Hindlimb muscle (tissue), 1 donor: ENCODE results near the gene TXN2. TPM values are rescaled to one million over a fixed set of nuclear protein-coding genes. Genes with fewer than 3 reads are reported as not detected.

Experiments used
- DNase-seq: peaks from one replicate; pipeline ENCODE4 v3.0.0-alpha.2; 2013
- polyA plus RNA-seq: library from polyadenylated mRNA; unstranded; fragments of 120-200 nt; gene quantifications from one replicate; pipeline ENCODE4 v1.2.1, GENCODE V29; 2013; ENCODE audit not compliant: insufficient read length

Gene TXN2
- polyA plus RNA-seq, 1 donor: 109 TPM

- DNase-seq: no peak
Observed at GRCh38 chr22:36480941-36481392, 473 bp downstream of the TXN2 start.

GRCh38 chr22:36478966-36479365, 2.5 kb downstream of the TXN2 start:
- no peak for DNase-seq

DNA sequence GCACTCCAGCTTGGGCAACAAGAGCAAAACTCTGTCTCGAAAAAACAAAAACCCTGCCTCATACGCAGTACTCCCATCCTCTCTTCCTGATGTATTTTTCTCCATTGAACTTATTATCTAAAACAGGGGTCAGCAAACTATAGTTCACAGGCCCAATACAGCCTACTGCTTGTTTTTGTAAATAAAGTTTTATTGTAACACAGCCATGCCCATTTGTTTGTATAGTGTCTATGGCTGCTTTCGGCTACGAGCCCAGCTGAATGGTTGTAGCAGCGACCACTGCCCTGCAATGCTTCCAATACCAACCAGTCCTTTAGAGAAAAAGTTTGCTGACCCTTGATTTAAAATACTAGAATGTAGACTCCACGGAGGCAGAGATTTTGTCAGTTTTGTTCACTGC, 6.1 kb downstream of the TXN2 start:
- DNase-seq: no peak

DNA sequence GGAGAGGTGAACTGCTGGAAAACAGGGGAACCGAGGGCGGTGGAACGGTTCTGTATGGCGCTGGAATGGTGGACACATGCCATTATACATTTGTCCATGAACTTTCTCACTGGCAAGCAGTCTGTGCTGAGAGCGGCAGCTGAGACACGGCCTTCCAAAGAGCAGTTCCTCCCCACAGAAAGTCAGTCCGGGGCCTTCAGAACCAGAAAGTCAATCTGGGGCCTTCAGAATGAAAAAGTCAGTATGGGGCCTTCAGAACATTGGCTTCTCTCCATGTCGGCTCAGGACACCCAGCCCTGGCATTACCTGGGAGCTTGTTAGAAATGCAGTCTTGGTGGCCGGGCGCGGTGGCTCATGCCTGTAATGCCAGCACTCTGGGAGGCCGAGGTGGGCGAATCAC, 8.8 kb downstream of the TXN2 start:
- DNase-seq: no peak

DNA sequence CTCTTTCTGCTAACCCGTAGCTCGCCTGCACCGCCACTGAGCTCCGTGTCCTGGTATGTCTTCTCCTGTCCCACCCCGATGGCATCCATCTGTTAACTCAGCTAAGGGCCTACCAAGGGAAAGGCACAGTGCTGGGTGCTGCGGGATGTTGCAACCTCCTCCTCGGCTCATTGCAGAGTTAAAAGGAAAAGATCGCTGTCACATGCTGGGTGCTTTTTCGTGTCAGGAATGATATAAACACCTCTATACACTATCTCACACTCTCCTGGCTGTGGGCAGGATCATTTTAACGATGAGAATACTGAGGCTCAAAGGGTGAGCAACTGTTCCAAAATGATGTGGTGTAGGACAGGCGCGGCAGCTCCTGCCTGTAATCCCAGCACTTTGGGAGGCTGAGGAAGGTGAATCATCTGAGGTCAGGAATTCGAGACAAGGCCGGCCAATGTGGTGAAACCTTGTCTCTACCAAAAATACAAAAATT, 10.1 kb downstream of the TXN2 start:
- DNase-seq: no peak

GRCh38 chr22:36470994-36471331, 10.5 kb downstream of the TXN2 start:
- no peak for DNase-seq

DNA sequence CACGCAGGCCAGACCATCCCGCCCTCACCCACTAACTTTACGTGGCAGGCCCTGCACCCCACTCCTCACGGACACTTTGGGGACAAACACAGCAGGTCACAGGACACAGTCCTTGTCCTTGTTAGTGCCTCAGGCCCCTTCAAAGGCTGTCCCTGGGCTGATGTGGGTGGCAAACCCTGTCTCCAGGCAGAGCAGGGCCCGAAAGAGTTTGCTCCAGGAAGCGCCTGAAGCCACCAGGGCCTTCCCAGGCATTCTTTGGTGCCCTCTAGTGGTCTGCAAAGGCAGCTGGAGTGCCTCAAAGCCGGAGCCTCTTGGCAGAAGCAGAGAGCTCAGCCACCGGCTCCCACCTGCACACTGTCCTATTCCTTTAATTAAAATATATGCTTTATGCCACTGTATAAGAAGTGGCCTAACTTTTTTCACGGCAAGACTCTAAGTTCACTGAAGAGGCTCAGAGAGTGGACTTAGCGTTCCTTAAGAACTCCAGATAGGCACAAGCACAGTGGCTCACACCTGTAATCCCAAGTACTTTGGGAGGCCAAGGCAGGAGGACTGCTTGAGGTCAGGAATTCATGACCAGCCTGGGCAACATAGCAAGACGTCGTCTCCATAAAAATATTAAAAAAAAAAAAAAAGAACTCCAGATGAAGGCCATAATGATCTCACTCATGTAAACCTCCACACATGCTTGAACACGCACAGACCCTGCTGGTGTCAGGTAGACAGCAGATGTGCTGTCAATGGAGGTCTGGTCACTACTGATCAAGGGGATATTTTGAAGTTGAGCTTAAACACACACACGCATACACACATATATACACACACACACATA, 11.1 kb downstream of the TXN2 start:
- peak; percentile 84 for DNase-seq

DNA sequence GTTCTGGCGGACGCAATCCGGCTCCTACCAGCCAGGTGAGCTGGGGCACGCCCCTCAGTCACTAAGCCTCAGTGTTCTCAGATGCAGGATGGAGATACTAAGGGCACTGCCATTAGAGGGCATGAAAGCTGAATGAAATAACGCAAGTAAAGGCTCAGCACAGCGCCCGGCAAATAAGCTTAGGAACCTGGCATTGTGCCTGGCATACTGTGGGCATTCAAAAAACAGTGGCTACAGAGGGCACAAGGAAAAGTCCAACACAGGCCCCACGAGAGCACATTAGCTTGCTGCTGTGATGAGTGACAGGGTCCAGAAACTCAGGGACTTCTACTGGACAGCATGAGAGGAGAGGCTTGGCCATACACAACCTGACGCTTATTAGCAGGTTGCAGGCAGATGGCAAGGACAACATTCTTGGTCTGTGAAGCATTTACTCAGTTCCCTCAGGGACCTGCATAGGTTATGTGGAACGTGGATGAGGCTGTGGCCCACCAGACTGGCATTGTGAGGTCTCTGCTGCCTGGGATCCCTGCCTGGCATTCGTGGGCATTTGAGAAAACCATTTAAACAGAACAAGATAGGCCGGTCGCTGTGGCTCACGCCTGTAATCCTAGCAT, 12.2 kb downstream of the TXN2 start:
- no peak for DNase-seq

- DNase-seq: no peak
Observed at GRCh38 chr22:36467946-36468345, 13.5 kb downstream of the TXN2 start.

DNA sequence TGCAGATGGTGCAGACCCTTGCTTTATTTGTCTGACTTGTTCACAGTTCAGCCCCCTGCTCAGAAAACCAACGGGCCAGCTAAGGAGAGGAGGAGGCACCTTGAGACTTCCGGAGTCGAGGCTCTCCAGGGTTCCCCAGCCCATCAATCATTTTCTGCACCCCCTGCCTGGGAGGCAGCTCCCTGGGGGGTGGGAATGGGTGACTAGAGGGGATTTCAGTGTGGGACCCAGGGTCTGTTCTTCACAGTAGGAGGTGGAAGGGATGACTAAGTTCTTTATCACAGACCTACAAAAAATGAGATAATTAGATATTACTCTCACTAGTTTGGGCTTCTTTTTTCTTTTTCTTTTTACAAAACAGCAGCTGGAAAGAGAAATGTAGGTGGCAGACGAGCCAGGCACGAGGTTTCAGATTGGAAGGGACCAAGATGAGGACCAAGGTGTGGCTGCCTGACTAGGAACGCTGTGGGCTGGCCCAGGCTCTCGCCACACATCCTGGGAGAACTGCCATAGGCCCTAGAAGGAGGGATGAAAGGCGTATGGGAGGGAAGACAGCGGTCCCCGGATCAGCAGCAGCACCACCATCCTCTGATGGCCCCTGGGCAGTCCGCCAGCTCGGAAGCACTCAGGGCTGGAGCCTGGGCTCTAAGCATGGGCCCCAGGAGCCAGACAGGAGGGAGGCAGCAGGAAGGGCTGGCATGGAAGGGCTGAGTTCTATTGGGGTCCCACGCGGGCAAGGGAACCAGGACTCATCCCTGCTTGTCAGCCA, 14.2 kb downstream of the TXN2 start:
- no peak for DNase-seq

GRCh38 chr22:36466258-36466657, 15.2 kb downstream of the TXN2 start:
- no peak for DNase-seq

- no peak for DNase-seq
Observed at GRCh38 chr22:36465232-36466021, 16.0 kb downstream of the TXN2 start.

- DNase-seq: no peak
Observed at GRCh38 chr22:36464715-36465231, 16.7 kb downstream of the TXN2 start.

DNA sequence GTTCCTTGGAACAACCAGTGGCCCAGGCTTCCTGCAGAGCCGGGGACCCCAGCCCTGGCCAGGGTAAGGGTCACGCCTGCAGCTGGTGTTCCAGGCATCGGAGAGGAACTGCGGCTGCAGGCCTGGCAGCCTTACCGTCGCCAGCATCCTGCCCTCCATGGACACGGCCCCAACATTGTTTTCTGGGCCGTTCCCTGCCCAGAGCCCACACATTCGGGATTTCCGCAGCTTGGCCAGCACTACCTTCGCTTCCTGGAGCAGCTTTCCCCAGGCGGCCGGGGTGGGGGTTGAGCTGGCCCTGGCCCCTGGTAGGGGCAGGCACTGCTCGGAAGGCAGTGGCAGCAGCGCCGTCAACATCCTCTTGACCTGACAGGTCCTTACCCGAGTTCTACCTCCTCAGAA, 17.7 kb downstream of the TXN2 start:
- no peak for DNase-seq

- DNase-seq: no peak
Observed at GRCh38 chr22:36461665-36462649, 19.5 kb downstream of the TXN2 start.

DNA sequence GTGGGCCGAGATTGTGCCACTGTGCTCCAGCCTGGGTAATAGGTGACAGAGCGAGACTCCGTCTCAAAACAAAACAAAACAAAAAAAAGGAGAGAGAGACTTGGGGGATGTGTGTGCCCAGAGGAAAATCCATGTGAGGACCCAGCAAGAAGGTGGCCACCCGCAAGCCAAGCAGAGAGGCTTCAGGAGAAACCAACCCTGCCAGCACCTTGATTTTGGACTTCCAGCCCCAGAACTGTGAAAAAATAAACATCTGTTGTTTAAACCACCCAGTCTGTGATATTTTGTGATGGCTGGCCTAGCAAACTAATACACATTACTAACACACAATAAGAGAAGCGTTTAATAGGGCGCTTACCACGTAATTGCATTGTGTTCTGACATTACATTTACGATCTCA, 21.2 kb downstream of the TXN2 start:
- DNase-seq: no peak

DNA sequence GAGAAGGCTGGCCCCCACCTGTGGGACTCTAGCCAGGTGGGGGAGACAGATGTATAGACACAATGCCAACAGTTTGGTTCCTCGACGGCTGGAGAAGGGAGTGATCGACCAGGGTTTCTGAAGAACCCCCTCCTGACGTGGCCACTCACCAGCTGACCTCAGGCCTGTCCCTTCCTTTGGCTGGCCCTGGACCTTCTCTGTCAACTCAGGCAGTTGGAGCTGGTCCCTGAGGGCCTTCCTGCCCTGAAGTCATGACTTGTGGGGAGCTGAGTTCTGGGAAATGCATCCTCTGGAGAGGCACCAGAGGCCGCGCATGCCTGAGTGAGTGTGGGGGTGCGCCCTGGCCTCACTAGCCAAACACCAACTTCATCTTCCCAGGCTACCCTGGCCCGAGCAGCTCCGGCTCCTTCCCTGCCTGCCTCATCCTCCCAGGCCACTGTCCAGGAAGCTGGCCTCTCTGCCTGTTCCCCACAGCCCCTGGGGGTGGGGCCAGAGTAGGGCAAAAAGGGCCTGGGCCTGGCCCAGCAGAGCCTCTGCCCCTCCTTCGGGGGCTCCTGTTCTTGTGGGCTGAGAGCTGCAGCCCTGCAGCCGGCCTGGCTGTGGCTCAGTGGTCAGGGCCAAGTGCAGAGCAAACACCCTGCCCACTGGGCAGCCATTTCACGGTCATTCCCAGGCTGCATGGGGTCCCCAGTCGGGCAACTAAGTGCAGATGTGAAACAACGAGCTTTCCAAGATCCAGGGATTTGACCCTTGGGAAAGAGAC, 23.6 kb downstream of the TXN2 start:
- no peak for DNase-seq

- DNase-seq: no peak
Observed at GRCh38 chr22:36456464-36456845, 25.0 kb downstream of the TXN2 start.

- DNase-seq: no peak
Observed at GRCh38 chr22:36455571-36456463, 25.6 kb downstream of the TXN2 start.
